Activated B cell treated with CpG ODN at 0.5 μM for 24 hours (primary cell): ENCODE data around the gene ADCY2. TPM values are rescaled to one million over a fixed set of nuclear protein-coding genes. Genes with fewer than 3 reads are reported as not detected.

Experiments
- ATAC-seq: fragments of 200-7000 bp; cut with Tn5 transposase; one replicate; pipeline ENCODE4 v1.10.0; 2021; ENCODE audit warnings: low read depth, mild to moderate bottlenecking, moderate library complexity
- CTCF ChIA-PET: fragments of 350-600 bp; sonication (Branson Sonifier 250); formaldehyde crosslinking; loops from one replicate; lab custom pipeline; 2021; ENCODE audit warnings: antibody characterized with exemption; lab: Charles Lee
- POLR2A ChIA-PET: fragments of 350-600 bp; sonication (Branson Sonifier 250); formaldehyde crosslinking; loops from one replicate; lab custom pipeline; 2021; ENCODE audit warnings: antibody characterized with exemption; lab: Charles Lee
- DNase-seq: peaks from one replicate; pipeline ENCODE4 v3.0.0; 2022
- H3K27ac Mint-ChIP-seq: one replicate; pipeline ENCODE4 v1.8.0; 2020; ENCODE audit warnings: mixed read lengths
- H3K27me3 Mint-ChIP-seq: one replicate; pipeline ENCODE4 v1.8.0; 2021; ENCODE audit warnings: mixed read lengths
- H3K36me3 Mint-ChIP-seq: one replicate; pipeline ENCODE4 v1.8.0; 2021; ENCODE audit warnings: low read depth, mixed read lengths
- H3K4me1 Mint-ChIP-seq: one replicate; pipeline ENCODE4 v1.8.0; 2021; ENCODE audit warnings: mixed read lengths
- H3K4me3 Mint-ChIP-seq: one replicate; pipeline ENCODE4 v1.8.0; 2020; ENCODE audit warnings: mild to moderate bottlenecking, mixed read lengths
- H3K9me3 Mint-ChIP-seq: one replicate; pipeline ENCODE4 v1.8.0; 2020; ENCODE audit warnings: mixed read lengths
- intact Hi-C: fragments of 100-400 bp; cut with micrococcal nuclease; formaldehyde crosslinking; loops from one replicate; pipeline ENCODE4 v1.15.1; 2024
- total RNA-seq: library from RNA; stranded (reverse); gene quantifications from 2 replicates; pipeline ENCODE4 v1.2.3, GENCODE V29; 2022
- TF ChIP-seq, protein P1 (sequence below): fragments of 200-600 bp; IDR thresholded peaks from one replicate; pipeline ENCODE4 v1.8.0; 2022; ENCODE audit warnings: antibody characterized with exemption, mild to moderate bottlenecking

Gene ADCY2
- total RNA-seq, 1 donor from 2014 or later = not detected

DNA sequence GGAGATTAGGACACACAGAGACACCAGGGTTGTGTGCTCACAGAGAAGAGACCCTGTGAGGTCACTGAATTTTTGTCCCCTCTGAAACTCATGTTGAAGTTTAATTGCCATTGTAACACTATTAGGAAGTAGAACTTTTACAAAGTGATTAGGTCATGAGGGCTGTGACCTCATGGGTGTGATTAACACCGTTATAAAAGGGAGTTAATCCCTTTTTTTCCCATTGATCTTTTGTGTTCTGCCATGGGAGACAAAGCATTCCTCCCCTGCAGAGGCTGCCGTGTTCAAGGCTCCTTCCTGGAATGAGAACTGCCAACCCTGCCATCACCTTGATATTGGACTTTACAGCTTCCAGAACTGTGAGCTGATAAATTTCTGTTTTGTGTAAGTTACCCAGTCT, 221.0 kb downstream of the ADCY2 start:
- Mint-ChIP-seq H3K27ac (no peak overlapping the region), H3K36me3 (no peaks in the 10 kb centered on the region), H3K9me3 (no peaks in the 10 kb centered on the region), H3K27me3 (no peaks in the 10 kb centered on the region), H3K4me1 (no peaks in the 10 kb centered on the region), H3K4me3 (no peak overlapping the region)
- ChIA-PET CTCF (no interaction called here), POLR2A (no interaction called here)
- intact Hi-C loops = no loop called here
- DNase-seq (no peak), ATAC-seq (no peak)
- TF ChIP-seq, protein P1, sequence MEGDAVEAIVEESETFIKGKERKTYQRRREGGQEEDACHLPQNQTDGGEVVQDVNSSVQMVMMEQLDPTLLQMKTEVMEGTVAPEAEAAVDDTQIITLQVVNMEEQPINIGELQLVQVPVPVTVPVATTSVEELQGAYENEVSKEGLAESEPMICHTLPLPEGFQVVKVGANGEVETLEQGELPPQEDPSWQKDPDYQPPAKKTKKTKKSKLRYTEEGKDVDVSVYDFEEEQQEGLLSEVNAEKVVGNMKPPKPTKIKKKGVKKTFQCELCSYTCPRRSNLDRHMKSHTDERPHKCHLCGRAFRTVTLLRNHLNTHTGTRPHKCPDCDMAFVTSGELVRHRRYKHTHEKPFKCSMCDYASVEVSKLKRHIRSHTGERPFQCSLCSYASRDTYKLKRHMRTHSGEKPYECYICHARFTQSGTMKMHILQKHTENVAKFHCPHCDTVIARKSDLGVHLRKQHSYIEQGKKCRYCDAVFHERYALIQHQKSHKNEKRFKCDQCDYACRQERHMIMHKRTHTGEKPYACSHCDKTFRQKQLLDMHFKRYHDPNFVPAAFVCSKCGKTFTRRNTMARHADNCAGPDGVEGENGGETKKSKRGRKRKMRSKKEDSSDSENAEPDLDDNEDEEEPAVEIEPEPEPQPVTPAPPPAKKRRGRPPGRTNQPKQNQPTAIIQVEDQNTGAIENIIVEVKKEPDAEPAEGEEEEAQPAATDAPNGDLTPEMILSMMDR = no peak

DNA sequence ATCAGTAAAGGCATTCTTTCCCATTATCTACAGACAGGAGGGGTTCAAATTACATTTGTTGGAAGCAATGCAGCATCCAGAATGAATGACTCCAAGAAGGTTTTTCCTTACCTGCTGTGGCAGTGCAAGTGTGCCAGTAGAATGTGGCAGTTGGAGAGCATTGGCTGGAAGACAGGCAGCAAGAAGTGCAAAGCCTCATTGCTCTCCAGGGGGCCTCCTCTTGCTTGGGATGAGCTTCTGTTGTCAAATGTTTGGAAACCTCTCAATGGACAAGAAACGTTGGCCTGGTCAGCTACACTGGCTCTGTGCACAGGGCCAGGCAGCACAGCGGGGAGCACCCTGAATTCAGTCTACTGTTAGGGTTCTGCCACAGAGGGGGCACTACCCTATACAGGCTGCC, 226.6 kb downstream of the ADCY2 start:
- DNase-seq = no peak
- POLR2A ChIA-PET = no interaction called here
- Mint-ChIP-seq H3K4me1 (no peaks in the 10 kb centered on the region), H3K36me3 (no peaks in the 10 kb centered on the region), H3K4me3 (no peak overlapping the region), H3K27me3 (no peaks in the 10 kb centered on the region), H3K27ac (no peak overlapping the region), H3K9me3 (no peaks in the 10 kb centered on the region)
- ATAC-seq = no peak
- CTCF ChIA-PET = no interaction called here
- intact Hi-C loops = no loop called here
- TF ChIP-seq, protein P1 = no peak

DNA sequence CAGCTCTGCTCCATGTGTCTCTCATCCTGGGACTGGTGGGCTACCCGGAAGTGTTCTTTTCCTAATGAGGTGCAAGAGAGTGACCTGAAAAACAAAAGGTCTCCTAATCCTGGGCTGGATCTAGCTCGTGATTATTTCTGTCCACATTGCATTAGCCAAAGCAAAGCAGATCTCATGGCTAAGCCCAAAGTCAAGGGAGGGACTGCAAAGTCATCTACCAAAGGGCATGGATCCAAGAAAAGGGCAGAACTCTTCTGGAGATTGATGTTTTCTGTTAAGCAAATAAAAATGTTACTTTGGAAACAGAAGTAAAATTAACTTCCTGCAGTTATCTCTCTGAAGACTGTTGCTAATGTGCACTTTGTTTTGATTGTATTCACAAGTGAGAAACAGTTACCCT, 229.8 kb downstream of the ADCY2 start:
- CTCF ChIA-PET = no interaction called here

DNA sequence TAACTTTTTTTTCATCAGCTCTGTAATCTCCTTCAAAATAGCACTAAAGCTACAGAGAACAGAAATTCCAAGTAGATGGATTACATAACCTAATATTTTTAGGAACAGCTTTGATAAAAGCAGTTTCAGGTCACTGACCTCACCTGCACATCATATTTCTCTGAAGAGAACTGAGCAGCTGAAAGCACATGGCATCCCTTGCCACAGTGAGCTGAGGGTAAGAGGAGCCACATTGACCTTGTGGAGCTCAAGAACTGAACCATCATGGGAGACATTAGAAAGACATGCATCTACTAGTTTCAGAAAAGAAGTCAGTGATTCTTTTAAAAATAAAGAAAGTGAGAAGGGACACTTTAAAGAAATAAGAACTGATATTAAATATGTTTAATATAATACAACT, 232.3 kb downstream of the ADCY2 start:
- ChIA-PET CTCF (no interaction called here), POLR2A (no interaction called here)
- Mint-ChIP-seq H3K27ac (no peak overlapping the region), H3K27me3 (no peaks in the 10 kb centered on the region), H3K4me1 (no peaks in the 10 kb centered on the region), H3K9me3 (no peaks in the 10 kb centered on the region), H3K4me3 (no peak overlapping the region), H3K36me3 (no peaks in the 10 kb centered on the region)
- ATAC-seq (no peak), DNase-seq (no peak)
- intact Hi-C loops = no loop called here
- TF ChIP-seq, protein P1 = no peak

More for the DNA sequence above, 229.8 kb downstream of the ADCY2 start:
- H3K27ac Mint-ChIP-seq = no peak overlapping the region
- H3K27me3 Mint-ChIP-seq = no peaks in the 10 kb centered on the region
- intact Hi-C loops = no loop called here
- DNase-seq (no peak), ATAC-seq (no peak)
- no peaks in the 10 kb centered on the region for H3K9me3 Mint-ChIP-seq
- POLR2A ChIA-PET = no interaction called here
- H3K36me3 Mint-ChIP-seq = no peaks in the 10 kb centered on the region
- TF ChIP-seq, protein P1 = no peak
- H3K4me1 Mint-ChIP-seq = no peaks in the 10 kb centered on the region
- H3K4me3 Mint-ChIP-seq = no peak overlapping the region

DNA sequence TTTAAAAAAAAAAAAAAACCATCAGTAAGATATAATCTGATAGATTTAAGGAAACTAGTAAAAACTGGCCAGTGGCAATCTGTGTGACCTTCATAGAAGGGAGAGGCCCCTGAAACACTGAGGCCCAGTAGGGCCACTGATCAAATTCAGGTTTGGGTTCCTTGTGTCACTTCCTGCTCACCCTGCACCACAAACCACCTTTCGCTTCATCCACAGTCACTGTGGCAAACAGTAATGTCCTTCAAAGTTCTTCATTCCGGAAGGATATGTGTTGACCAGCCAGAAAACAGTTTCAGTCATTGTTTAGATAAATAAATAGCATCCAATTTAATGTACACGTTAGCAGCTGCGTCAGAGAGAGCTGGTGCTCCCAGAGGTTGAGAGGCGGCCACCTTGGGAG, 232.9 kb downstream of the ADCY2 start:
- DNase-seq (no peak), ATAC-seq (no peak)
- no peaks in the 10 kb centered on the region for H3K9me3 Mint-ChIP-seq
- H3K4me3 Mint-ChIP-seq = no peak overlapping the region
- no peaks in the 10 kb centered on the region for H3K36me3 Mint-ChIP-seq
- no peaks in the 10 kb centered on the region for H3K27me3 Mint-ChIP-seq
- CTCF ChIA-PET = no interaction called here
- TF ChIP-seq, protein P1 = no peak
- no peaks in the 10 kb centered on the region for H3K4me1 Mint-ChIP-seq
- POLR2A ChIA-PET = no interaction called here
- H3K27ac Mint-ChIP-seq = no peak overlapping the region
- intact Hi-C loops = no loop called here
